Activated naive CD8-positive, alpha-beta T cell (primary cell): Measurements from ENCODE around the gene GADD45A.

Source experiments
- H3K27ac Mint-ChIP-seq: one replicate; pipeline ENCODE4 v1.8.0; 2021; ENCODE audit warnings: mixed read lengths
- H3K27me3 Mint-ChIP-seq: one replicate; pipeline ENCODE4 v1.8.0; 2021; ENCODE audit warnings: mixed read lengths
- H3K36me3 Mint-ChIP-seq: one replicate; pipeline ENCODE4 v1.8.0; 2021; ENCODE audit warnings: mixed read lengths
- H3K4me1 Mint-ChIP-seq: one replicate; pipeline ENCODE4 v1.8.0; 2021; ENCODE audit warnings: low read depth, mixed read lengths
- H3K4me3 Mint-ChIP-seq: one replicate; pipeline ENCODE4 v1.8.0; 2021; ENCODE audit warnings: mild to moderate bottlenecking, mixed read lengths
- H3K9me3 Mint-ChIP-seq: one replicate; pipeline ENCODE4 v1.8.0; 2021; ENCODE audit warnings: low read depth, mixed read lengths

GADD45A gene

DNA sequence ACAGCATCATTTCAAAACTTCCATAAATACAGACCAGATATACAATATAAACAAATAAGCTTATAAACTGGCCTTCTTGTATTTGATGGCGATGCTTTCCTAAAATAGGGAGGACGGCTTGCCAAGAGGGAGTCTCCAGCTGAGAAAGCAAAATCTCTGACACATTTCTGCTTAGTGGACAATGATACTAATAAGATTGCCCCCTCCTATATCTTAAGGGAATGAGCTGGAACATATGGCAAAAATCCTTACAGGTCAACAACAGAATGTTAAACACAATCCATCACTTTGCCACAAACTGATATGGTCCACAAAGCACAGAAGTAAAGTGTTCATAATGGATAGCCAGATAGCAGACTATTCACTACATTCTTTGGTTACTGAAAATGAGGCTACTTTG is 7.1 kb upstream of the GADD45A start:
- no peaks in the 10 kb centered on the region for H3K9me3 Mint-ChIP-seq
- no peak overlapping the region for H3K4me3 Mint-ChIP-seq
- H3K4me1 Mint-ChIP-seq = peaks cover 30% of the 10 kb centered on the region
- no peaks in the 10 kb centered on the region for H3K27me3 Mint-ChIP-seq
- no peak overlapping the region for H3K27ac Mint-ChIP-seq
- no peaks in the 10 kb centered on the region for H3K36me3 Mint-ChIP-seq

DNA sequence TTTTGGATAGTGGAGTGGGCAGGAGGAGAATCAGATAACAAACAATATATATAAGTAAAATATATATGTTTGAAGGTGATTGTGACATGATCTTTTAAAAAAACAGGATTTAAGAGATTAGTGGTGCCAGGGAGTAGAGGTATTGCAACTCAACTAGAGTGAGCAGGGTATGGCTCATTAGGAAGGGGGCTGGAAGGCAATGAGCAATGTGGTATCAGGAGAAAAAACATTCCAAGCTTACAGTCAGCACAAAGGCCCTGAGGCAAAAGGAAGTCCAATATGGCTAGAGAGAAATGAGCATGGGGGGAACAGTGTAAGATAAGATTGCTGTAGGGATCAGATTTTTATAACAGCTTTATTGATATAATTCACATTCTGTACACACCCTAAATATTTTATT is 5.3 kb upstream of the GADD45A start:
- Mint-ChIP-seq H3K36me3 (no peaks in the 10 kb centered on the region), H3K9me3 (no peaks in the 10 kb centered on the region), H3K4me1 (peaks cover 33% of the 10 kb centered on the region), H3K27me3 (no peaks in the 10 kb centered on the region), H3K27ac (no peak overlapping the region), H3K4me3 (no peak overlapping the region)

DNA sequence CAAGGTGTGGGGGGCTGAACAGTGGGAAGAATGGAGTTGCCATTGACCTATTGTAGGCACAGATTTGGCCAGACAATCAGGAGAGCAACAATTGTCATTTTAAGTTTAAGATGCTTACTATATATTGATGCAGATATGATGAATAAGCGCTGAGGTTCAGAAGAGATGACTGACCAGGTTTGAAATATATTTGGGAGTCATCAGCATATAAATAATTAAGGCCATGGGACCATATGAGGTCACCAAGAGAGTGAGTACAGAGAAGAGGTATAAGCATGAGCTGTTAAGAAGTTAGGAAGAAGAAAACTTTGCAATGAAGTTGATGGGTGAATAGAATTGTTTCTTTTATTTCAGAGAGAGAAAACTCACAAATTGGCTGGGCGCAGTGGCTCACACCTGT is 4.5 kb upstream of the GADD45A start:
- Mint-ChIP-seq H3K27ac (no peak overlapping the region), H3K36me3 (no peaks in the 10 kb centered on the region), H3K4me1 (peaks cover 29% of the 10 kb centered on the region), H3K4me3 (no peak overlapping the region), H3K27me3 (no peaks in the 10 kb centered on the region), H3K9me3 (no peaks in the 10 kb centered on the region)

DNA sequence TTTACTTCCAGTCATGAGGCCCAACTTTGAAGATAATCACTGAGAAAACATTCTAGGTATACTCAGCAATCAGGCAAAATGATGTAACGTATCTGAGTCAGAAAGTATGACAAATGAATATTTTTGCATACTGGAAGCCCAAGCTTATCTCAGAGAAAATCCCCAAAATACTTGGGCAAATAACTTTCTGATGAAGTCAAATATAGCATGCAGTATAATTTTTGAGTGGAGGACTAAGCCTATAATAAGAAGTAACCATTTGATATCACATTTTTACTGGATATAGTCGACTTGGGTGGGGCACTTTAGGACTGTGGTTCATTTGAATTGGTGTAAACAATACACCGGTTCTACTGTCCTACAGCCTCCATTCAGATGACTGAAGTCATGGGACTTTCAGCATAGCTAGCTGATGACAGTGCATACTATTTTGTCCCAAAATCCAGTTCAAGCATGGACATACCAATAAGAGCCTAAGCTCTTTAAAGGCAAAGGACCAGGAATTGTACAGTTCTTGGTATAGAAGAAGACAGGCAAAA is 2.3 kb upstream of the GADD45A start:
- no peaks in the 10 kb centered on the region for H3K27me3 Mint-ChIP-seq
- peak overlapping the region; percentile 64 for H3K27ac Mint-ChIP-seq

DNA sequence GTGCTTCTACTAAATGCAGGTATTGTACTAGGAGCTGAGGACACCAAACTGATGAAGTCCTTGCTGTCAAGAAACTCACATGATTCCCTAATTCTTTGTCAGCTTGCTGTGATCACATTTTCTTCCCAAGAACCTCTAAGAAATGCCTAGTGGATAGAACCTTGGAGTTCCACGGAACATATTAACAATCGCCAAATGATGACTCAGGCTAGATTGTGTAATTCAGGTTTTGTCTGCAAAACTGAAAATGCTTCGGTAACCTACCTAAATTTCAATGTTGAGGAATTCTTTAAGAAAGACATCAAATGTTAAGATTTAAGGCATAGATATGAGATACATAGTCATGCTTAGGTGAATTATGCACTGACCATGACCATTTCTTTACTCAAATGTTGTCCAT is 1.7 kb upstream of the GADD45A start:
- Mint-ChIP-seq H3K27me3 (no peaks in the 10 kb centered on the region), H3K4me3 (peak overlapping the region; percentile 97), H3K36me3 (peaks cover 9% of the 10 kb centered on the region), H3K27ac (peak overlapping the region; percentile 95), H3K9me3 (no peaks in the 10 kb centered on the region), H3K4me1 (peaks cover 43% of the 10 kb centered on the region)

More for the DNA sequence above, 2.3 kb upstream of the GADD45A start:
- Mint-ChIP-seq H3K9me3 (no peaks in the 10 kb centered on the region), H3K36me3 (peaks cover 6% of the 10 kb centered on the region), H3K4me1 (peaks cover 40% of the 10 kb centered on the region), H3K4me3 (no peak overlapping the region)

DNA sequence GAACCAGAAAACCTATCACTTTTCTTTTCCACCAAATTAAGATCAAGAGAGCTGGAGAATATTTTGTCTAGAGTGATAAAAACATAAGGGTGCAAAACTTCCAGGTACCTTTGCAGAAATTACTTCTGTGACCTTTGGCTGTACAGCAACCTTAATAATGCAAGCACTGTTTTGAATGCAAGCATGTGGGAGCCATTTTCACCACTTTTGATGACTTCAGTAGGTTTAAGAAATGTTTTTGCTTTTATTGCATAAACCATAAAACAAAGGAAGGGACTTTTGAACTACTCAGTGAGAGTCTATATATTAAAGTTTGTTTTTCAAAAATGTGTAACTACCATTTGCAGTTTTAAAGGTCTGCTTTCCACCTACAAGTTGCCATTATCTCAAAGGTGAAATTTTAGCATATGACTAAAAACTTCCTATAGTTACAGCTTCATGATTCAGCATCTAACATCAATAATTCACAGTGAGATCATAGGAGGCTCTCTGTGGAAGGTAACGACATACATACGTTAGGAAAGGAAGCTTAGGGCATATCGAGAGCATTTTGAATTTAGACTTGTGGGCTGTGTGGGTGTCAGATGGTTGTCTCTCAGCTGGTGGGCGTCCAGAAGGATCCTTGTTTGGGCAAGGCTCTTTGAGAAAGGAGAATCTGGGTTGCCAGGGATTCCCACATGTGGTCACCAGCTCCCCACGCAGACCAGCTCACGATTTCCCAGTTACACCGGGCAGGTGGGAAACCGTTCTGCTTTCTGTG is 1.1 kb upstream of the GADD45A start:
- Mint-ChIP-seq H3K36me3 (peaks cover 14% of the 10 kb centered on the region), H3K4me3 (peak overlapping the region; percentile 97), H3K27ac (peak overlapping the region; percentile 95), H3K9me3 (no peaks in the 10 kb centered on the region), H3K27me3 (no peaks in the 10 kb centered on the region), H3K4me1 (peaks cover 47% of the 10 kb centered on the region)

DNA sequence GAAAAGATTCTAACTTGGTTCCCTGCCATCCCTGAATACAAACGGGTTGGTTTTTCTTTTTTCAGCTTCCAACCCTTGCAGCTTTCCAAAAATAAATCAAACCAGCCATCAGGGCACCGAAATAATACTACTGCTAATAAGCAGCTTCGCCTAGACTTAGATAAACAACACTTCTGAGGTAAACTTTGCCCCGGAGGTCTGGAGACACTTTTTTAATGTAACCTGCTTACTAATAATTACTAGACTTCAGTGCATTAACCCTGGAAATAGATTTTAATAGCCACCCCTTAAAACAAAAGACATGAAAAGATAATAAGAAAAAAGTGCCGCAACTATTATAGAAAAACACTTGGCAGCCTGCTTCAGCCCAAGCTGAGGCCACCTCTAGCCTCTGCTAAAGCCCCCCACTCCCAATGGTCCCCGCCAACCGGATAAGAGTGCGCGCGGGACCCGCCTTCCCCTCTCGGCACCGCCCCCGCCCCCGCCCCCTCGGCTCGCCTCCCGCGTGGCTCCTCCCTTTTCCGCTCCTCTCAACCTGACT is 405 bp upstream of the GADD45A start:
- Mint-ChIP-seq H3K27me3 (no peaks in the 10 kb centered on the region), H3K36me3 (peaks cover 16% of the 10 kb centered on the region), H3K27ac (peak overlapping the region; percentile 95), H3K4me3 (peak overlapping the region; percentile 97), H3K4me1 (peaks cover 47% of the 10 kb centered on the region), H3K9me3 (no peaks in the 10 kb centered on the region)

DNA sequence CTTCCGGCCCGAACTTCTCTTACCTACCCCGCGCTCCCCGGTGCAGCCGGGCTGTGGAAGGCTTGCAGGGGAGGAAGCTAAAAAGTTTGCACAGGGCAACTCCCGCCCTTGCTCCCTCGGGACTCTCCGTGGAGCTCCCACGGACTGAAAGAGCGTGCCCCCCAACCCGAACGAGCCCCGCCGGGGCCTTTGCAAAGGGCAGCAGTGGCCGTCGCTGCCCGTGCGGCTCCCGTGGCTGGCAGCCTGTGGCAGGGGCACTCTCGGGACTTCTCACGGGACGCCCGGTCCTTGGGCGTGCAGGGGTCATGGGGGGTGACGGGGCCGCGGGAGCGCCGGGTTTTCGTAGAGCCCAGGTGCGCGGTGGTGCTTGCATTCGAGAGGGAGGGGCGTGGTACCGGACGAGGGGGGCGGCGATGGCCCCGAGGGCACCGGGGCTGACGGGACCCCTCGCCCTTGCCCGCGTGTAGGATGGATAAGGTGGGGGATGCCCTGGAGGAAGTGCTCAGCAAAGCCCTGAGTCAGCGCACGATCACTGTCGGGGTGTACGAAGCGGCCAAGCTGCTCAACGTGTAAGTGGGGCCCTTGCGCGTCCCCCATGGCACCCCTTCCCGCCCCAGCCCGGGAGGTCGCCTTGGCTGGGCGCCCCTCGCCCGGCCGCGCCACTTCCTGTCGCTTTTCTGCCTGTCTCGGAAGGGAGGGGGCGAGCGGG is 711 bp downstream of the GADD45A start:
- Mint-ChIP-seq H3K27ac (peak overlapping the region; percentile 95), H3K9me3 (no peaks in the 10 kb centered on the region), H3K4me1 (peaks cover 47% of the 10 kb centered on the region), H3K27me3 (no peaks in the 10 kb centered on the region), H3K36me3 (peaks cover 16% of the 10 kb centered on the region), H3K4me3 (peak overlapping the region; percentile 97)

DNA sequence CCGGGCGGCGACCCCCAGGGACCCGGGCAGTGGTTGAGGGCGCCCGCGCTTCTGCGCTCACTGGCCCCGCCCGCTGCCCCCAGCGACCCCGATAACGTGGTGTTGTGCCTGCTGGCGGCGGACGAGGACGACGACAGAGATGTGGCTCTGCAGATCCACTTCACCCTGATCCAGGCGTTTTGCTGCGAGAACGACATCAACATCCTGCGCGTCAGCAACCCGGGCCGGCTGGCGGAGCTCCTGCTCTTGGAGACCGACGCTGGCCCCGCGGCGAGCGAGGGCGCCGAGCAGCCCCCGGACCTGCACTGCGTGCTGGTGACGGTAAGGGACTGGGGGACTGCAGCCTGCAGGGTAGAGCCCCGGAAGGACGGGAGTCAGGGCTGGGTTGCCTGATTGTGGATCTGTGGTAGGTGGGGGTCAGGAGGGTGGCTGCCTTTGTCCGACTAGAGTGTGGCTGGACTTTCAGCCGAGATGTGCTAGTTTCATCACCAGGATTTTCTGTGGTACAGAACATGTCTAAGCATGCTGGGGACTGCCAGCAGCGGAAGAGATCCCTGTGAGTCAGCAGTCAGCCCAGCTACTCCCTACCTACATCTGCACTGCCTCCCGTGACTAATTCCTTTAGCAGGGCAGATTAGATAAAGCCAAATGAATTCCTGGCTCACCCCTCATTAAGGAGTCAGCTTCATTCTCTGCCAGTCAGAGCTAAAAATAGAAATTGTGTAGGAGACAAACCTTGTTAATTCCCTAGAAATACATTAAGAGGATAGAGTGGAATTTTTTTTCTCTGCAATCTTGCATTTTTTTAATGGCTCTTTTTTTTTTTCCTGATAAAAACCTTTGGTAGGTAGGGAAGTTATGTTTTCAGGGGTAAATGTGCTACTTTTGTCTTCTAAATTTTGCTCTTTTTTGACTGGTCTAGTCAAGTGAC is 1.5 kb downstream of the GADD45A start:
- H3K27ac Mint-ChIP-seq = peak overlapping the region; percentile 95
- no peaks in the 10 kb centered on the region for H3K9me3 Mint-ChIP-seq
- H3K4me3 Mint-ChIP-seq = peak overlapping the region; percentile 97
- H3K36me3 Mint-ChIP-seq = peaks cover 16% of the 10 kb centered on the region
- H3K27me3 Mint-ChIP-seq = no peaks in the 10 kb centered on the region
- H3K4me1 Mint-ChIP-seq = peaks cover 47% of the 10 kb centered on the region

DNA sequence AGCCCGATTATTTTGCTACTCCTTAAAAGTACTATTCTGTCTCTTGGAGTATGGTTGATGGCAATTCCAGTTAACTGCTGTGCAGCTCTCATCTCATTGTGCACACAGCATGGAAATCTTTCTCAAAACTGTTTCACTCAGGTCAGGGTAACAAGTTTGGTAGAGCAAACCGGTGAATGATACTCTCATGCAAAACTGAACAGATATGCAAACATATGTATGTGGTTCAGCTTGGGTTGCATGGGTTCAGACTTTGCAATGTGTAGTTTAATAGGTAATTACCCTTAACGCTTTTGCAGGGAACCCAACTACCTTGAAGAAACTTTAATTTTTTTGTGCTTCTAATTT is 2.2 kb downstream of the GADD45A start:
- Mint-ChIP-seq H3K27me3 (no peaks in the 10 kb centered on the region), H3K9me3 (no peaks in the 10 kb centered on the region), H3K27ac (peak overlapping the region; percentile 95), H3K36me3 (peaks cover 16% of the 10 kb centered on the region), H3K4me1 (peaks cover 45% of the 10 kb centered on the region), H3K4me3 (peak overlapping the region; percentile 97)

DNA sequence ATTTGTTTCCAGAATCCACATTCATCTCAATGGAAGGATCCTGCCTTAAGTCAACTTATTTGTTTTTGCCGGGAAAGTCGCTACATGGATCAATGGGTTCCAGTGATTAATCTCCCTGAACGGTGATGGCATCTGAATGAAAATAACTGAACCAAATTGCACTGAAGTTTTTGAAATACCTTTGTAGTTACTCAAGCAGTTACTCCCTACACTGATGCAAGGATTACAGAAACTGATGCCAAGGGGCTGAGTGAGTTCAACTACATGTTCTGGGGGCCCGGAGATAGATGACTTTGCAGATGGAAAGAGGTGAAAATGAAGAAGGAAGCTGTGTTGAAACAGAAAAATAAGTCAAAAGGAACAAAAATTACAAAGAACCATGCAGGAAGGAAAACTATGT is 2.6 kb downstream of the GADD45A start:
- Mint-ChIP-seq H3K36me3 (peaks cover 16% of the 10 kb centered on the region), H3K4me3 (peak overlapping the region; percentile 79)

DNA sequence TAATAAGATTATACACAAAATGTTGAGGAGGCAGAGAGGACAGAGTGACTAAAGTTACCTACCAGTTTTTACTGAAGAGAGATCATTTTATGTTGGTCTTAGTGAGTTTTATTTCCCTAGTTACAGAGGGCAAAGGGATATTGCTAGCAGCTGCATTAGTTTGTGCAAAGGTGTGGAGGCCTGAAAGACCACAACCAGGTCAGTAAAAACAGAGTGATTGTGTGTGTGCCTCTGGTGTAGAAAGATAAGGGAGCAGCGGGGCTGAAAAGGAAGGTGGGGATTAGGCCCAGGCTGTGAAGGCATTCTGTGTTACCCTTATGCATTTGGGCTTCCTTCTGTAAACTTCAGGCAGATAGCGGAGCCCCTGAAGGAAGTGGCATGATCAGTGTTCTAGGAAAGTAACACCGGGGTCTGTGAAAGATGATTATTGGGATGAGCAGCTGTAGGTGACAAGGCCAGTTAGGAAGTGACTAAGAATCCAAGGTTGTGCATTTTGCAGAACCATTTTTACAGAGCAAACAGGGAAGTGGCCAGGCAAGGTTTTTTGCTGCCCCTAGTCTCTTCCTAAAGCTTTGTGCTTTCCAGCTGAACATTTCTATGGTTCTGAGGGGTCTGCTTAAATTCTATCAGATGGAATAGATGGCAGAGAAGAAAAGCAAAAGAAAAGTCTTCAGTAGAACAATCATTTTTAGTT is 3.7 kb downstream of the GADD45A start:
- Mint-ChIP-seq H3K36me3 (peaks cover 16% of the 10 kb centered on the region), H3K27me3 (no peaks in the 10 kb centered on the region), H3K4me1 (peaks cover 32% of the 10 kb centered on the region), H3K27ac (no peak overlapping the region), H3K4me3 (peak overlapping the region; percentile 44), H3K9me3 (no peaks in the 10 kb centered on the region)

More for the DNA sequence above, 2.6 kb downstream of the GADD45A start:
- peaks cover 42% of the 10 kb centered on the region for H3K4me1 Mint-ChIP-seq
- no peaks in the 10 kb centered on the region for H3K9me3 Mint-ChIP-seq
- no peaks in the 10 kb centered on the region for H3K27me3 Mint-ChIP-seq
- H3K27ac Mint-ChIP-seq = no peak overlapping the region

DNA sequence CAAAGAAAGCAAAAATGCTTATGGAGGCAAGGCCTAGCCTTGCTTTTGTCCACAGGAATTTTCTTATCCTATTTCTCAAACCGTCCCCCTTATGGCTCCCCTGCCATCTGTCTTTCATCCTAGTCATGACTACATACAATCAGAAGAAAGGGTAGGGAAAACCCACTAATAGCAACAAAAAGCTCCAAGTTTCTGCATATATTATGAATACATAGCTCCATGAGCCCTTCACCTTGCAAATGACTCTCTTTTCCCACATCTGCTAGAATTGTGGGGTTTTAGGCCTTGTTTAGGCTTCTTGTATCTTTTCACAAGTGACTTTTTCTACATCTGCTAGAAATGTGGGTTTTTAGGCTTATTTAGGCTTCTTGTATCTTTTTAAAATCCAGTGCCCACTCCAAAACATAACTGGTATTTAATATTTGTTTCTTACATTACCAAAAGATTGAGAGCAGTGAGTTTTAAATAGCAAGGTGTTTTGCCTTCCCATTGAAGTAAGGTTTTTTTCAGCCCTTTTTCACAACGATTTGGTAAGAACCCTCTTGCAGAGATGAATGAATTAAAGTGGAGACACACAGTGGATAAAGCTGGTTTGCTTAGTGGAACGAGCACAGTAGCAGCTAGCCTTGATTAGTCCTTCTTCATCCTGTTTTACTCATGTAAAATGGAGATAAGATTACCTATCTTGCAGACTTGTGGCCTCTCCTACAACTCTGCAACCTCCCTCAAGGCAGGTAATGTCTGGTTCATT is 4.4 kb downstream of the GADD45A start:
- H3K36me3 Mint-ChIP-seq = peaks cover 16% of the 10 kb centered on the region
- H3K27me3 Mint-ChIP-seq = no peaks in the 10 kb centered on the region
- peaks cover 25% of the 10 kb centered on the region for H3K4me1 Mint-ChIP-seq
- H3K27ac Mint-ChIP-seq = no peak overlapping the region
- H3K9me3 Mint-ChIP-seq = no peaks in the 10 kb centered on the region
- H3K4me3 Mint-ChIP-seq = peak overlapping the region; percentile 48
